Spleen (tissue), 11 donors: ENCODE measurements around the gene ZC3H12D. TPM values are rescaled to one million over a fixed set of nuclear protein-coding genes. Genes with fewer than 3 reads are reported as not detected.

ENCODE experiments used
- DNase-seq: peaks from one replicate; pipeline ENCODE4 v3.0.0-alpha.2; 2020
- H3K27ac ChIP-seq, 8 donors: fragments of 200-600 bp; sonication (generic) in 7 of 8; 1 replicate in 4 of 8; 2 replicates in 4 of 8; pipeline versions ENCODE4 v1.5.0 to v1.8.0; 2016 to 2021; ENCODE audit warnings: inconsistent platforms in 4 of 8, mild to moderate bottlenecking in 4 of 8, moderate library complexity in 1 of 8
- H3K27me3 ChIP-seq, 7 donors: fragments of 200-600 bp; sonication (generic) in 6 of 7; replicated peaks in 1 of 7; 1 replicate in 4 of 7; 2 replicates in 3 of 7; pipeline versions ENCODE4 v1.5.0 to v1.8.0; 2016 to 2021; ENCODE audit warnings: inconsistent platforms in 3 of 7, mild to moderate bottlenecking in 1 of 7
- H3K36me3 ChIP-seq, 6 donors: fragments of 200-600 bp; sonication (generic) in 5 of 6; 1 replicate in 4 of 6; 2 replicates in 2 of 6; pipeline versions ENCODE4 v1.5.0 to v1.8.0; 2016 to 2021; ENCODE audit warnings: inconsistent platforms in 2 of 6
- H3K4me1 ChIP-seq, 6 donors: fragments of 200-600 bp; sonication (generic) in 5 of 6; 1 replicate in 3 of 6; 2 replicates in 3 of 6; pipeline versions ENCODE4 v1.5.0 to v1.8.0; 2016 to 2021; ENCODE audit warnings: inconsistent platforms in 3 of 6
- H3K4me3 ChIP-seq, 8 donors: fragments of 200-600 bp; sonication (generic) in 7 of 8; 1 replicate in 4 of 8; 2 replicates in 4 of 8; pipeline versions ENCODE4 v1.5.0 to v1.8.0; 2016 to 2021; ENCODE audit warnings: inconsistent platforms in 4 of 8, mild to moderate bottlenecking in 4 of 8, moderate library complexity in 2 of 8
- H3K9me3 ChIP-seq, 8 donors: fragments of 200-600 bp; sonication (generic) in 7 of 8; 1 replicate in 4 of 8; 2 replicates in 4 of 8; pipeline versions ENCODE4 v1.5.0 to v1.8.0; 2016 to 2021; ENCODE audit warnings: inconsistent platforms in 4 of 8
- POLR2A ChIP-seq, 3 donors: fragments of 450-650 bp; IDR thresholded peaks; one replicate each; pipeline ENCODE4 v1.5.1; 2017; ENCODE audit warnings: antibody characterized with exemption in 3 of 3, mild to moderate bottlenecking in 1 of 3
- POLR2AphosphoS5 ChIP-seq, 3 donors: sonication (generic); formaldehyde crosslinking; IDR thresholded peaks; one replicate each; pipeline ENCODE4 v1.5.1; 2017; ENCODE audit warnings: antibody characterized with exemption in 3 of 3
- WGBS, 5 donors: extraction: QIAGEN DNeasy Blood & Tissue Kit in 3 of 5; methylation state at CpG; one replicate each; pipeline versions ENCODE4 v1.1.5 to v1.1.7; 2013 to 2018; 5-methylcytosine and 5-hydroxymethylcytosine counted together
- intact Hi-C: fragments of 100-400 bp; cut with DNase I; formaldehyde crosslinking; loops from one replicate; pipeline ENCODE4 v1.15.0; 2023; ENCODE audit warnings: low total_unique reads
- polyA plus RNA-seq, 3 donors: library from polyadenylated mRNA; stranded (reverse); fragments of 200-250 nt; gene quantifications; one replicate each; pipeline ENCODE4 v1.2.1, GENCODE V29; 2013
- total RNA-seq, 7 donors: library from RNA; depleted of rRNA in 3 of 7; stranded (reverse); fragments of >200 nt in 3 of 7; fragmentation: NEBNext Ultra II Directional in 4 of 7; extraction: Animal tissue kit (Norgen Biotek cat#: 25700) in 4 of 7; gene quantifications; one replicate each; pipeline versions ENCODE4 v1.1.0 to v1.2.1, GENCODE V29; 2016 to 2021
- TF ChIP-seq, protein P1 (sequence below), 11 experiments: fragments of 200-600 bp in 7 of 11; fragments of 450-650 bp in 4 of 11; sonication (generic) in 4 of 11; IDR thresholded peaks in 8 of 11; conservative IDR thresholded peaks in 3 of 11; 1 replicate in 7 of 11; 2 replicates in 4 of 11; pipeline versions ENCODE4 v1.4.0 to v1.8.0; 2016 to 2021; ENCODE audit warnings: antibody characterized with exemption in 11 of 11, inconsistent platforms in 4 of 11, mild to moderate bottlenecking in 1 of 11
- donor health status: healthy with polysubstance abuse.
- donor health status: DM: no; HTN: no; CAD: no; lungs with moderate emphysema.
- donor health status: DM: no; HTN: no; CAD: no.
- donor health status: Bipolar disorder and iron deficiency.
- donor health status: healthy.
- donor health status: DM: no; HTN: no; CAD: no.
- donor health status: DM: yes; HTN: yes; CAD: no.

ZC3H12D gene
- total and polyA plus RNA-seq, 10 donors, result 15.2 to 38.4 (median 22.8) TPM

GRCh38 chr6:149425224-149425623 is 59.6 kb downstream of the ZC3H12D start:
- 74 to 97% (median 86%) methylated on average over 7 to 8 of the region's 8 CpGs for WGBS, 5 donors
- Histone ChIP-seq H3K4me1 (no peaks in the 10 kb centered on the region), H3K9me3 (no peaks in the 10 kb centered on the region), H3K4me3 (no peak overlapping the region), H3K27ac (no peak overlapping the region), H3K36me3 (no peaks in the 10 kb centered on the region), H3K27me3 (no peaks in the 10 kb centered on the region)
- TF ChIP-seq, protein P1, sequence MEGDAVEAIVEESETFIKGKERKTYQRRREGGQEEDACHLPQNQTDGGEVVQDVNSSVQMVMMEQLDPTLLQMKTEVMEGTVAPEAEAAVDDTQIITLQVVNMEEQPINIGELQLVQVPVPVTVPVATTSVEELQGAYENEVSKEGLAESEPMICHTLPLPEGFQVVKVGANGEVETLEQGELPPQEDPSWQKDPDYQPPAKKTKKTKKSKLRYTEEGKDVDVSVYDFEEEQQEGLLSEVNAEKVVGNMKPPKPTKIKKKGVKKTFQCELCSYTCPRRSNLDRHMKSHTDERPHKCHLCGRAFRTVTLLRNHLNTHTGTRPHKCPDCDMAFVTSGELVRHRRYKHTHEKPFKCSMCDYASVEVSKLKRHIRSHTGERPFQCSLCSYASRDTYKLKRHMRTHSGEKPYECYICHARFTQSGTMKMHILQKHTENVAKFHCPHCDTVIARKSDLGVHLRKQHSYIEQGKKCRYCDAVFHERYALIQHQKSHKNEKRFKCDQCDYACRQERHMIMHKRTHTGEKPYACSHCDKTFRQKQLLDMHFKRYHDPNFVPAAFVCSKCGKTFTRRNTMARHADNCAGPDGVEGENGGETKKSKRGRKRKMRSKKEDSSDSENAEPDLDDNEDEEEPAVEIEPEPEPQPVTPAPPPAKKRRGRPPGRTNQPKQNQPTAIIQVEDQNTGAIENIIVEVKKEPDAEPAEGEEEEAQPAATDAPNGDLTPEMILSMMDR (IDR thresholded peaks at IDR 0.05 in 8 of 11, conservative IDR thresholded peaks at IDR 0.05 in 3 of 11), result no peak
- TF ChIP-seq POLR2A (IDR thresholded peaks at IDR 0.05), result no peak
- no peak for TF ChIP-seq POLR2AphosphoS5 (IDR thresholded peaks at IDR 0.05)
- no peak for DNase-seq
- intact Hi-C loops, result no loop called here

DNA sequence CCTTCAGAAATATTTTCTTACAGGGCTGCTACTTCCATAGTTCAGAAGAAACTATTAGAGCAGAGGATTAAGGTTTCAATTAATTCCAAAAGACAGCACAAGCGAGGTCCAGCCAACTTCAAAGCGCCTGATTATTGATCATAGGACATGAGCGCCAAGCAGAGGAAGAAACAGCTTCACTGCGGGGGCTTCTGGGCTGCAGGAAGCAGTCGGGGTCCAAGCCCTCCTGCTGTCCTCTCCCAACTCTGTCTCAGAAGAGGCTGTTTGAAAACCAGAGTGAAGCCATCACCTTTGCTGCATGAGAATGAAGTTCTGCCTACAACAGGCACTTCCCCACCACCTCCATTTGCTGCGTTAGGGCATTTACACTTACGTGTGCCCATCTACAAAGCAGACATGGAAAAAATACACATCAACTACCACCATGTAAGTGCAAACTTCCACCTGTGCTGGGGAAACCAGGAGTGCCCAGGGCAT is 60.8 kb downstream of the ZC3H12D start:
- no peak for DNase-seq
- H3K27me3 ChIP-seq, result no peaks in the 10 kb centered on the region
- no peak overlapping the region for H3K4me3 ChIP-seq
- TF ChIP-seq POLR2AphosphoS5 (IDR thresholded peaks at IDR 0.05) (no peak), POLR2A (IDR thresholded peaks at IDR 0.05) (no peak)
- TF ChIP-seq, protein P1 (IDR thresholded peaks at IDR 0.05 in 8 of 11, conservative IDR thresholded peaks at IDR 0.05 in 3 of 11), result no peak
- H3K9me3 ChIP-seq, result no peaks in the 10 kb centered on the region
- H3K27ac ChIP-seq, result peak overlapping the region in 1 of 8 donors; percentile 3
- H3K4me1 ChIP-seq, result no peaks in the 10 kb centered on the region
- WGBS, 5 donors, result 80 to 86% (median 84%) methylated on average over 7 of the region's 7 CpGs
- intact Hi-C loops, result no loop called here
- no peaks in the 10 kb centered on the region for H3K36me3 ChIP-seq

- 87 to 98% (median 95%) methylated on average over 4 of the region's 4 CpGs for WGBS, 5 donors
- no peak for DNase-seq
- H3K9me3 ChIP-seq, result no peaks in the 10 kb centered on the region
- no peak overlapping the region for H3K27ac ChIP-seq
- H3K4me1 ChIP-seq, result no peaks in the 10 kb centered on the region
- no peak overlapping the region for H3K4me3 ChIP-seq
- H3K36me3 ChIP-seq, result no peaks in the 10 kb centered on the region
- intact Hi-C loops, result no loop called here
- TF ChIP-seq POLR2AphosphoS5 (IDR thresholded peaks at IDR 0.05), result no peak
- TF ChIP-seq POLR2A (IDR thresholded peaks at IDR 0.05), result no peak
- TF ChIP-seq, protein P1 (IDR thresholded peaks at IDR 0.05 in 8 of 11, conservative IDR thresholded peaks at IDR 0.05 in 3 of 11), result no peak
- no peaks in the 10 kb centered on the region for H3K27me3 ChIP-seq
Observed at GRCh38 chr6:149422581-149422980, 62.2 kb downstream of the ZC3H12D start.

DNA sequence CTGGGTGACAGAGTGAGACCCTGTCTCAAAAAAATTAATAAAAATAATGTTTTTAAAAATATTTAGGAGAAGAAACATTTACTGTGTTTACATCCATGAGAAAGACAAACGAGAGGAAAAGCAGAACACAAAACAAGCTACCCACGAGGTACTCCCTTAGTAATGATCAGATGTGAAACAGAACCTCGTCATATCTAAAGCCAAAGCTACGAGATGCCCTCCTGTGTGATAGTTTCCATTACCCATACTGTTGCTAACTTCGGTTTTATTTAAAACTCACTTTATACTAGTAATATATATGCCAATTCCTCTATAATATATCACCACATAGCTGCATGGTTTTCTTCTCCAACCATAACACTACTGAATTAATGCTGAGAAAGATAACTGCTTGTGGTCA is 63.7 kb downstream of the ZC3H12D start:
- Histone ChIP-seq H3K9me3 (no peaks in the 10 kb centered on the region), H3K4me1 (no peaks in the 10 kb centered on the region), H3K4me3 (no peak overlapping the region), H3K36me3 (no peaks in the 10 kb centered on the region), H3K27me3 (no peaks in the 10 kb centered on the region), H3K27ac (no peak overlapping the region)
- intact Hi-C loops, result no loop called here
- WGBS, 5 donors, result 65 to 89% (median 72%) methylated on average over 5 of the region's 5 CpGs
- DNase-seq, result no peak
- TF ChIP-seq, protein P1 (IDR thresholded peaks at IDR 0.05 in 8 of 11, conservative IDR thresholded peaks at IDR 0.05 in 3 of 11), result no peak
- no peak for TF ChIP-seq POLR2A (IDR thresholded peaks at IDR 0.05)
- no peak for TF ChIP-seq POLR2AphosphoS5 (IDR thresholded peaks at IDR 0.05)
